ENCODE data around the gene PSG6.
"Not testable (repeated sequence)": the region's sequence is repeated elsewhere in the genome, so short reads cannot be mapped to it uniquely, and the experiment has no call there.

The PSG6 gene

GRCh38 chr19:42917634-42918033 is at the start of gene PSG6:
PSG6 (minus strand) TSS chr19:42917894; CDS start chr19:42917792, 102 bp downstream.
- not testable (repeated sequence) for DNase-seq

GRCh38 chr19:42965176-42965575 is 47.5 kb upstream of the PSG6 start:
- DNase-seq: no peak

GRCh38 chr19:42961119-42961518 is 43.4 kb upstream of the PSG6 start:
- no peak for DNase-seq

- not testable (repeated sequence) for DNase-seq
Measured at GRCh38 chr19:42952126-42952525, 34.4 kb upstream of the PSG6 start.

- not testable (repeated sequence) for DNase-seq
Measured at GRCh38 chr19:42951476-42951875, 33.8 kb upstream of the PSG6 start.

- DNase-seq: no peak
Measured at GRCh38 chr19:42942187-42942789, 24.6 kb upstream of the PSG6 start.

GRCh38 chr19:42937107-42937506 is 19.4 kb upstream of the PSG6 start, which contains the start of gene PSG7:
PSG7 (minus strand) TSS chr19:42937207; CDS start chr19:42937076, 131 bp downstream.
- not testable (repeated sequence) for DNase-seq

GRCh38 chr19:42934726-42935125 is 17.0 kb upstream of the PSG6 start:
- not testable (repeated sequence) for DNase-seq

GRCh38 chr19:42934183-42934582 is 16.5 kb upstream of the PSG6 start:
- DNase-seq: not testable (repeated sequence)

GRCh38 chr19:42933412-42933811 is 15.7 kb upstream of the PSG6 start:
- DNase-seq: not testable (repeated sequence)

GRCh38 chr19:42932485-42933101 is 14.9 kb upstream of the PSG6 start:
- not testable (repeated sequence) for DNase-seq

GRCh38 chr19:42930214-42930613 is 12.5 kb upstream of the PSG6 start:
- not testable (repeated sequence) for DNase-seq

GRCh38 chr19:42928896-42929295 is 11.2 kb upstream of the PSG6 start:
- DNase-seq: no peak

- DNase-seq: no peak
Measured at GRCh38 chr19:42926781-42927180, 9.1 kb upstream of the PSG6 start.

GRCh38 chr19:42923106-42923505 is 5.4 kb upstream of the PSG6 start:
- DNase-seq: not testable (repeated sequence)

GRCh38 chr19:42920971-42921370 is 3.3 kb upstream of the PSG6 start:
- DNase-seq: not testable (repeated sequence)

GRCh38 chr19:42919757-42920079 is 2.0 kb upstream of the PSG6 start:
- DNase-seq: no peak

- DNase-seq: not testable (repeated sequence)
Measured at GRCh38 chr19:42919070-42919756, 1.5 kb upstream of the PSG6 start.

GRCh38 chr19:42918377-42919069 is 829 bp upstream of the PSG6 start:
- not testable (repeated sequence) for DNase-seq

GRCh38 chr19:42916931-42917330 is 763 bp downstream of the PSG6 start:
- DNase-seq: not testable (repeated sequence)

- DNase-seq: not testable (repeated sequence)
Measured at GRCh38 chr19:42913516-42913915, 4.2 kb downstream of the PSG6 start.

GRCh38 chr19:42912941-42913340 is 4.8 kb downstream of the PSG6 start:
- not testable (repeated sequence) for DNase-seq

GRCh38 chr19:42911731-42912130 is 6.0 kb downstream of the PSG6 start:
- DNase-seq: not testable (repeated sequence)

Measured in NCI-H524 treated with DMSO at 0.1 percent for 48 hours (cell line).